GM18508 (cell line): ENCODE results near the gene GRIPAP1.

Experiments used
- ATAC-seq: cut with Tn5 transposase; IDR thresholded peaks from one replicate; pipeline ENCODE4 v1.9.1; 2021; ENCODE audit warnings: moderate number of reproducible peaks; ENCODE audit not compliant: insufficient read depth, unreplicated experiment

GRIPAP1 gene

DNA sequence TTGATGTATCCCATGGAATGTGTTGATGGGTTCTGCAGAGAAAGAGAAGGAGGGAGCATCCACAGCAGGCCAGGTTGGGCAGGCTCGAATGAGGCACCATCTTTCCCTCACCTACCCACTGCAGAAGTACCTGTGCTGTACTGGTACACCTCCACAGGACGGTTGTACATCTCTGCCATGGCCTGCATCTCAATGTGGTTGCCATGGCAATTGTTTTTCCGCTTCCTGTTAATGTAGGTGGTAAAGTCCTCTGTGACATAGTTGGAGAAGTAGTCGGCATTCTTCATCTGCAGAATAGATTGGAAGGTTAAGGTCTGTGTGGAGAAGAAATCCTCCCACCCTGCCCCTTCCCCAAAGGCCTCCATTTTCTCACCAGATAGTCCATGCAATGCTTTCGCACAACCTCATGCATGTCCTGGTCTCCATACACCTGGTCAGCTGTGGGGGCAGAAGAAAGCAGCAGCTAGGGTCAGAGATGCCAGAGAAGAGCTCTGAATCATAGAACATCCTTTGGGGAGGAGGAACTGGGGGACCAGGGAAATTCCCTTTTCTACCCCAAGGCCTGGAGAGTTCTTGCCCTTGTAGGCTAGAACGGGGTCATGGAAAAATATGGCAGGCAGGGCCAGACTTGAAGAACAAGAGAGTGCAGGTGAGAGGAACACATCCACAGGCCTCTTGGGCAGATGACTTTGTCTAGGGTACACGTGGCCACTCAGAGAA lies 67.3 kb downstream of the GRIPAP1 start:
- no peak for ATAC-seq

GRCh38 chrX:48933757-48934156 lies 68.3 kb downstream of the GRIPAP1 start:
- ATAC-seq = no peak

GRCh38 chrX:48927736-48928382 lies 74.2 kb downstream of the GRIPAP1 start:
- ATAC-seq = no peak

GRCh38 chrX:48927123-48927522 lies 74.9 kb downstream of the GRIPAP1 start:
- ATAC-seq = no peak

DNA sequence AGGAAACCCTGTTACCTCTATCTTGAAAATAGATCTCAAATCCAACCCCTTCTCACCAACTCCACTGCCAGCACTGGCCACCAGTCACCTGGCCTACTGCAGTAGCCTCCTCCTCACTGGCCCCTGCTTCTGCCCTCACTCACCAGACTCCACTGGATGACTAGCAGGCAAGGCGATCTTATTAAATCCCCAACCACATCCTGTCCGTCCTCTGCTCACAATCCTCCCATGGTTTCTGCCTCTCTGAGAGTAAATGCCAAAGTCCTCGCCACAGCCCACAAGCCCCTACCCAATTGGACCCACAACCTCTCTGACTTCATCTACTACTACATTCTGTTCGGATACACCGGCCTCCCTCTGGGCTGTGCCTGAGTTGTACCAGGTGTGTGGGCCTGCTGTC lies 77.8 kb downstream of the GRIPAP1 start:
- no peak for ATAC-seq

DNA sequence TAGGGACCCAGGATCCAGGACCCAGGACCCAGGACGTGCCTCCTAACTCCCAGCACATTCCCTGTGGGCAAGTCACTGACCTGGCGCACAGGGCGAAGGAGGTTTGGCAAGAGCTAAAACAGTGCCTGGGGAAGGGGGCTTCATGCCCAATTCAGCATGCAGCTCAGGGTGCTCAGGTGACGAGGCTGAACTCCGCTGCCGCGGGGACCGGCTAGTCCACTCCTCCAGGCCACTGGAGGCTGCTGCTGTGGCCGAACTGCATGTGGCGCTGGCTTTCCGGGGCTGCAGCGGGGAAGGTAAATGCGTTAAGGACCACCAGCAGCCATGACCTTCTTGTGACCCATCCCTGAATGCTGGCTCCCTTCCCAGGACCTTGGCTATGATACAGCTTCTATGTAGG lies 78.3 kb downstream of the GRIPAP1 start:
- ATAC-seq = no peak
